Activated effector memory CD4-positive, alpha-beta T cell treated with anti-CD3 and anti-CD28 coated beads, Interleukin-2, amount 50 U/mL, for 16 hours (primary cell): Measurements from ENCODE around the gene HS3ST2.
"Not testable (repeated sequence)": the region's sequence is repeated elsewhere in the genome, so short reads cannot be mapped to it uniquely, and the experiment has no call there.

Source experiments
- DNase-seq: peaks from one replicate; pipeline ENCODE4 v3.0.0-alpha.2; 2020

The HS3ST2 gene

GRCh38 chr16:22814711-22815105, 746 bp downstream of the HS3ST2 start:
- no peak for DNase-seq

- DNase-seq: no peak
Observed at GRCh38 chr16:22815863-22816262, 1.9 kb downstream of the HS3ST2 start.

- DNase-seq: no peak
Observed at GRCh38 chr16:22816475-22816874, 2.5 kb downstream of the HS3ST2 start.

GRCh38 chr16:22818736-22819135, 4.8 kb downstream of the HS3ST2 start:
- DNase-seq: not testable (repeated sequence)

DNA sequence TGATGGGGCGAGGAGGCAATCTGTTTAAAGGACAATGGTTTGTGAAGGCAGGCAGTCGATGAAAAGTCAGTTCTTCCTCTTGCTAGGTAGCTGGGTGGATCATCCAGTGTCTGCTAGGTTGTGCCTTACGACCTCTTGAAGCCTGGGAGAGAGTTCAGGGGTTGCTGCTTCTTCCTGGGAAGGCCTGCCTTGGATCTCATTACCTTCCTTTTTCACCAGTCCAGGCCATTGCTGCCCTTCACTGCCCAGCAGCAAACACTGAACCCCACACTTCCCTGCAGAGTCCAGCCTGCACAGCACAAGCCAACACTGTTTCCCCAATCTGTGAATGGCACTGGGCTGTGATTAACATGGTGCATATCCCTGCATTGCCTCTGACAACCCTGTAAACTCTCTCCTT, 24.7 kb downstream of the HS3ST2 start:
- DNase-seq: no peak

- DNase-seq: not testable (repeated sequence)
Observed at GRCh38 chr16:22842031-22842430, 28.1 kb downstream of the HS3ST2 start.

- DNase-seq: no peak
Observed at GRCh38 chr16:22843122-22843521, 29.2 kb downstream of the HS3ST2 start.

- DNase-seq: no peak
Observed at GRCh38 chr16:22843856-22844255, 29.9 kb downstream of the HS3ST2 start.

GRCh38 chr16:22844416-22844815, 30.5 kb downstream of the HS3ST2 start:
- no peak for DNase-seq

- no peak for DNase-seq
Observed at GRCh38 chr16:22847100-22847499, 33.1 kb downstream of the HS3ST2 start.

DNA sequence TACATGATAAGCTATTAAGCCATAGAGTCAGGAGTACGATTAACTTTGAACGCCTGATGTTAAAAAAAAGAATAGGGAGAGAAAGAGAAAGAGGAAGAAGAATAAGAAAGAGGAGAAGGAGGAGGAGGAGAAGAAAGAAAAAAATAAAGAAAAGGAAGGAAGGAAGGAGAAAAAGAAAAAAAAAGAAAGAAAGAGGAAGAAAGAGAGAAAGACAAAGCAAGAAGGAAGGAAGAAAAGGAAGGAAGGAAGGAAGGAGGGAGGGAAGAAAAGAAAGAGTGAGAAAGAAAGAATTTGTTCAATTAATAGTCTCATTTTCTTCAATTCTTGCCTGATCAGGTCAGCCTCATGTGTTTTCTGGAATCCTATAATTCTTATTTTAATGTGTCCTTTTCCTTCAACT, 33.7 kb downstream of the HS3ST2 start:
- no peak for DNase-seq

- no peak for DNase-seq
Observed at GRCh38 chr16:22848451-22848850, 34.5 kb downstream of the HS3ST2 start.

DNA sequence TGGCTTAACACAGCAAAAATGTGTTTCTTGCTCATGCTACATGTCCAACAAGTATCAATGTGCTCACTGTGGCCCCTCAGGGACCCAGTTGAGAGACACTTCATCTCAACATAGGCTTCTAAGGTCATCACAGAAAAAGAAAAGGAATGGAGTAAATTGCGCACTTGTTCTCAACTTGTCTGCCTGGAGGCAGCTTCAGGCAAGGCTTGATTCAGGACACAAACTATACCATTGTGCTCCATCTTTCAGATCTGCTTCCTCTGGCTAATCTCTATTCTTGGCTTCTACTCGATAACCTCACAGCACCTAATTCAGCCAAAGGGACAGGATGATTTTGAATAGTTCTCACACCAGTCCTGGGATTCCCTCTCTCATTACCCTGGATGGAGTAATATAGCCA, 35.6 kb downstream of the HS3ST2 start:
- no peak for DNase-seq

- DNase-seq: no peak
Observed at GRCh38 chr16:22855231-22855630, 41.3 kb downstream of the HS3ST2 start.

GRCh38 chr16:22857296-22858025, 43.5 kb downstream of the HS3ST2 start:
- DNase-seq: no peak

DNA sequence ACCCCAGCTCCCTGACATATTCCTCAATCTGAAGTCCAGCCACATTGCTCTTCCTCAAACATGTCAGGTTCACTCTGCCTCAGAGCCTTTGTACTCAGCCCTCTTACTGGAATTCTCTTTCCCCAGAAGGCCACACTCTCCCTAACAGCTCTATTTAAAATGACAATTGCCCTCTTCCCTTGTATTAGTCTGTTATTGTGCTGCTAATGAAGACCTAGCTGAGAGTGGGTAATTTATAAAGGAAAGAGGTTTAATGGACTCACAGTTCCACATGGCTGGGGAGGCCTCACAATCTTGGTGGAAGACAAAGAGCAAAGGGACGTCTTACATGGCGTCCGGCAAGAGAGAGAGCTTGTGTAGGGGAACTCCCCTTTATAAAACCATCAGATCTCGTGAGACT, 46.0 kb downstream of the HS3ST2 start:
- DNase-seq: no peak

DNA sequence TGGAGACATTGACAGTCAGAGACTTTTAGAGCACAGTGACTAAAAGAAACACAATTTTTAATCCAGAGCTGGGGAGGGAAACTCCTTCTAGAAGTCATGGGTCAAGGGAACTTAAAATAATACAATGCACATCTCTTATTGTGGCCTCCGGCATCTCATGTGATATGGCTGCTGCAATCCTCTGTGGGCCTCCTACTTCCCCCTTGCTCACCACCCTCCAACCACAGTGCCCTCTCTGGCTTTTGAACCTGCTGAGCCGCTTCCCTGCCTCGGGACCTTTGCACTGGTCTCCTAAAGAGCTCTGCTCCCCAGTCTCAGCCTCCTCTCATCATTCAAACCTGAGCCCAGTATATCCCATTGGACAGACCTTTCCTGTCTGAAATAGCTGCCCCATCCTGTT, 47.6 kb downstream of the HS3ST2 start:
- no peak for DNase-seq

GRCh38 chr16:22862046-22862445, 48.1 kb downstream of the HS3ST2 start:
- no peak for DNase-seq

GRCh38 chr16:22864375-22864774, 50.4 kb downstream of the HS3ST2 start:
- DNase-seq: no peak

- DNase-seq: no peak
Observed at GRCh38 chr16:22868593-22869224, 54.7 kb downstream of the HS3ST2 start.

GRCh38 chr16:22871861-22872260, 57.9 kb downstream of the HS3ST2 start:
- DNase-seq: no peak

GRCh38 chr16:22874394-22874793, 60.4 kb downstream of the HS3ST2 start:
- no peak for DNase-seq

DNA sequence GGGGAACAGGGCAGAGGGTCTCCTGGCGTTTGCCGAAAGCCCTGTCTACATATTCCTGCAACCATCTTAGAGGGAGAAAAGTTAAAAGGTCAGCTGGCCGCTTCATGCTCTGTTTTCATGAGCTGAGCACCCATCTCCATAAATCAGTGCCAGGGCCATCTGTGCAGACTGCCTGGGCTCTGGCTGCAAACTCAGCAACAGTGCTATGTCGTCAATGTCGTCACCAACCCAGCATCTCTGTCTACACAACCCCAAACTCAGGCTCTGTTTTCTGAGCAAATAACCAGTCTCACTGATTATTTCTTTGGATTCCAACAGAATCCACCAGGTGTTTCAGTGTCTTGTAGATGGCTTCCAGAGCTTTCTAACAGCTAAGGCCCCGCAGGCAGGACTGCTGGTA, 65.0 kb downstream of the HS3ST2 start:
- no peak for DNase-seq

DNA sequence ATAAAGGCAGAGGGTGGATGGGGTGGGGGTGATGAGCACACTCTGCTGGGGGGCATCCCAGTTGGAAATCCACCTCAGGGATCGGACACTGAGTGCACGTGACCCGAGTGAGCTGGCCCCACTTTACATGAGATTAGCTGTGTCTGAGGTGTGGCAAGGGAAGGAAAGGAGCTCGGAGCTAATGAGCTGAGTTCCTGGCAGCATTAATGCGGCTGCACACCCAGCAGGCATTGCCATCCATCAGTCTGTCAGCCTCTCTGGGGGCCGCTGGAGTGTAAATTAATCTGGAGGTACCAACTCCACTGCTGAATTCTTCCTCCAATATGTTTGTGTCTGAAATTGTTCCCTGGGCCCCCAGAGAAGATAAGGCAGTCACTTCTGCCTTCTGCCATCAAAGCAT, 65.5 kb downstream of the HS3ST2 start:
- DNase-seq: no peak

GRCh38 chr16:22882981-22883380, 69.0 kb downstream of the HS3ST2 start:
- DNase-seq: no peak
